Duodenal mucosa (tissue), 2 donors: ENCODE results near the gene PDE8B.

Experiments
- H3K27ac ChIP-seq: one replicate; pipeline ENCODE4 v1.7.0; 2013; ENCODE audit warnings: low read depth, low read length
- H3K27me3 ChIP-seq, 2 donors: one replicate each; pipeline ENCODE4 v1.7.0; 2013; ENCODE audit warnings: low read length in 2 of 2, control low read depth in 1 of 2; ENCODE audit not compliant: insufficient read depth in 2 of 2, control insufficient read depth in 1 of 2
- H3K36me3 ChIP-seq, 2 donors: one replicate each; pipeline ENCODE4 v1.7.0; 2013; ENCODE audit warnings: low read length in 2 of 2, control low read depth in 1 of 2; ENCODE audit not compliant: insufficient read depth in 2 of 2, control insufficient read depth in 1 of 2
- H3K4me1 ChIP-seq, 2 donors: one replicate each; pipeline ENCODE4 v1.7.0; 2013; ENCODE audit warnings: low read length in 2 of 2, control low read depth in 1 of 2; ENCODE audit not compliant: insufficient read depth in 2 of 2, control insufficient read depth in 1 of 2
- H3K4me3 ChIP-seq, 2 donors: one replicate each; pipeline ENCODE4 v1.7.0; 2013; ENCODE audit warnings: low read length in 2 of 2, low read depth in 1 of 2
- H3K9ac ChIP-seq, 2 donors: one replicate each; pipeline ENCODE4 v1.7.0; 2013; ENCODE audit warnings: low read length in 2 of 2, low read depth in 1 of 2
- H3K9me3 ChIP-seq, 2 donors: one replicate each; pipeline ENCODE4 v1.7.0; 2013; ENCODE audit warnings: low read length in 2 of 2, control low read depth in 1 of 2; ENCODE audit not compliant: control insufficient read depth in 1 of 2

PDE8B gene

DNA sequence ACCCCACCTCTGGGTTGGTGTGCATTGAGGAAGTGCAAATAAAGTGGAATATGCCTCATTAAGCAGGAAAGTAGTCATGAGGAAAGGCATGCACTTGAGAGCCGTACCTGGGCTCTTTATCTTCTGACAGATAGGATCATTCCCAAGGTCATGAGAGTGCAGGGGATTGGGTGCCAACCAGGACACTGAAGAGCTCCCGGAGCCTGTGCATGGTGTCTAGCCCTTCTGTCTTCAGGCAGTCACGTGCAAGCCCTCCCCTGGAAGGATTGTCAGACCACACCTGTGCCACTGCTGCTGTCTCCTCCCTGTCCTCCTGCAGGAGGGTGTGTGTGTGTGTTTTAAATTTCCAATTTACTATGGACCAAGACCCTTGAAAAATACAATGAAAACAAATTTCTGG, 69.6 kb downstream of the PDE8B start:
- Histone ChIP-seq H3K36me3 (no peaks in the 10 kb centered on the region), H3K9ac (no peak overlapping the region), H3K27ac (no peak overlapping the region), H3K4me1 (no peaks in the 10 kb centered on the region), H3K9me3 (no peaks in the 10 kb centered on the region), H3K27me3 (no peaks in the 10 kb centered on the region), H3K4me3 (no peak overlapping the region)

DNA sequence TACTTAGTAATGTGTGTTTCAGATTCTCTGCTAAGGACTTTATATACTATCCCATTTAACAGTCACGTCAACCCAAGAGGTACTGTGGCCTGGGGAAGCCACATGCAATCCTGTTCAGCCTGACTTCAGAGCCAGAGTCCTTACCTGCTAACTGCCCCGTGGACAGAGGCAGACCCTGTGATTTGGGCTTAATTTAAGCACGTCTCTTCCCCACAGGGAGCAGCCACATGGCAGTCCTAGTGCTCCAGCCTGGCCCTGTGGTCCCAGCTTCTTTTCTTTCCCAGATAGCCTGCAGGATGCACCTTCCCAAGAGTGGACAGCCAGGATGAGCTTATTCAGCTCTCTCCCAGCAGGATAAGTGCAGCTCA, 71.5 kb downstream of the PDE8B start:
- Histone ChIP-seq H3K4me1 (no peaks in the 10 kb centered on the region), H3K27me3 (no peaks in the 10 kb centered on the region), H3K9me3 (no peaks in the 10 kb centered on the region), H3K9ac (no peak overlapping the region), H3K36me3 (no peaks in the 10 kb centered on the region), H3K27ac (no peak overlapping the region), H3K4me3 (no peak overlapping the region)

DNA sequence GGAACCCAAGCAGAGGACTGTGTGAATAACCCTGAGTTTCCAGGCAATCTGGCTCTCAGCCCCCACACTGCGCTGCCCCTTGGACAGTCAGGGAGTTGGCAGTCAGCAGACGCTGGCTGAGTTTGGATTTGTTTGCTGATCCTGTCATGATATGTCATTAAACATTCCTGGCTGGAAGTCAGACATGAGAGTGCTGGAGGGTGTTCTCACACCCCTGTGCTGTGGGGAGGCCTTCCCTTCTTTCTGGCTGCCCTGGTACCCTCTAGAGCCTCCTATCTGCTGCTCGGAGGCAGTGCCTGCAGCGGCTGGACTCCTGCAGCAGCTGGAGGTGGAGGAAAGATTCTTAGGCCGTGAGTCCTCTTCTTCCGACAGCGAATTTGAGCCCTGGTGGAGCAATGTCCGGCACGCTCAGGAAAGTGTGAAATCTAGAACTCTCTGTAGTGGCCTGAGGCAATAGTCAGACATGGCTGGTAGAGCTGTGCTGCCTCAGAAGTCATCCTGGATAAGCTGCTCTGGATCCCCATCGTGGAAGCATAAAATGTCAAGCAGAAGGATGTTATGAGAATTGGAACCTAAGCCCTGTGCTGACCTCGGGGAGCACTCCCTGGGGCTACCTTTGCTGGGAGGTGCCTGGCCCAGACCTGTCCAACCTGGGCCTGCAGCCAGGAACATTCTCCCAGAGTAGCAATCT, 72.0 kb downstream of the PDE8B start:
- Histone ChIP-seq H3K9me3 (no peaks in the 10 kb centered on the region), H3K27ac (no peak overlapping the region), H3K9ac (no peak overlapping the region), H3K4me1 (no peaks in the 10 kb centered on the region), H3K36me3 (no peaks in the 10 kb centered on the region), H3K27me3 (no peaks in the 10 kb centered on the region), H3K4me3 (no peak overlapping the region)

DNA sequence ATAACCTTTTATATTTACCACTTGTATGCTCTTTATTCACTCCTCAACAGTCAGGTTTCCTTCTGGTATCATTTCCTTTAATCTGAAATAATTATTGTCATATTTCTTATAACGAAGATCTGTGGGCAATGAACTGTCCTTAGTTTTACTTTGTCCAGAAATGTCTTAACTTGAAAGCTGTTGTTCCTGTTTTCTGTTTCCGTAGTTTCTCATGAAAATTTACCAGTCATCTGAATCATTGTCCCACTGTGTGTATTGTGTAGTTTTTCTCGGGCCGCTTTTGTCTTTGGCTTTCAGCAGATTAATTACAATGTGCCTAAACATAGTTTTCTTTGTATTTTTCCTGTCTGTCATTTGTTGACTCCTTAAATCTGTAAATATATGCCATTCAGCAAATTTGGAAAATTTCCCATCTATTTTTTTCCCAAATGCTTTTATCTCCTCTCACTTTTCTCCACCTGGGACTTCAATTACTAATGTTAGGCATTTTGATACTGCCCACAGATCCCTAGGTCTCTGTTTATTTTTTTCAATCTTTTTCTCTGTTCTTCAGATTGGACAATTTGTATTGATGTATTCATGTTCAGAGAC, 74.9 kb downstream of the PDE8B start:
- Histone ChIP-seq H3K4me3 (no peak overlapping the region), H3K27ac (no peak overlapping the region)

DNA sequence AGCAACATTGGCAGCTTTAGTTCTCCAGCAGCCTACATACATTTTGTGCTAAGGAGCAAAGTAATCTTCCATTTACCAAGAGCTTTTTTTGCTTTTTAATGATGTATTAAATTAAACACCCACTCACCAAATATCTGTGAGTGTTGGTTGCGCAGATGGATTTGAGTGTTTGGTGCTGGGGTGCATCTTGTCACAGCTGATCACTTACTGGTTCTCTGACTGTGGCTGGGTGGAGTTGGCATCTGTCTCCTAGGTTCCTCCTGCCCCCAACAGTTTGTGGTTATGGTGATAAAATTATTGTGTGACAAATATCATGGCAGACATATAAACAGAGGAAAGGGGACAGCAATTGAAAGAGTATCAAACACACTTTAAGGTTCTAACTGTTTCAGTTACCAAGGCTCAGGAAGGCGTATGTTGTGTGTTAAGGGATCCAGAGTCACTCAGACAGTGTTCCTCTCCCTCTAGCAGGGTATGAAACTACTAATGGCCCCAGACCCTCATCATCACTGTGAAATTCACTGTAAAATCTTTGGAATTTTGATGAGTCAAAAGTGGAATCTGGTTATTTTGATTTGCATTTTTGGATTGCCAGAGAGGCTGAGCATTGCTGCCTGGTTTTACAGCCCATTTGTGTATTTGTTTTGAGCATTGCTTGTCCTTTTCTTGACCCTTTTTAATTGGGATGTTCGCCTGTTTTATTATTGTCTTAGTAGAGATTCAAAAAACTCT, 81.7 kb downstream of the PDE8B start:
- Histone ChIP-seq H3K27me3 (no peaks in the 10 kb centered on the region), H3K27ac (no peak overlapping the region), H3K9ac (no peak overlapping the region), H3K36me3 (no peaks in the 10 kb centered on the region), H3K9me3 (no peaks in the 10 kb centered on the region), H3K4me1 (no peaks in the 10 kb centered on the region), H3K4me3 (no peak overlapping the region)

More for the DNA sequence above, 74.9 kb downstream of the PDE8B start:
- no peaks in the 10 kb centered on the region for H3K27me3 ChIP-seq
- H3K4me1 ChIP-seq: no peaks in the 10 kb centered on the region
- no peaks in the 10 kb centered on the region for H3K9me3 ChIP-seq
- no peak overlapping the region for H3K9ac ChIP-seq
- H3K36me3 ChIP-seq: no peaks in the 10 kb centered on the region

DNA sequence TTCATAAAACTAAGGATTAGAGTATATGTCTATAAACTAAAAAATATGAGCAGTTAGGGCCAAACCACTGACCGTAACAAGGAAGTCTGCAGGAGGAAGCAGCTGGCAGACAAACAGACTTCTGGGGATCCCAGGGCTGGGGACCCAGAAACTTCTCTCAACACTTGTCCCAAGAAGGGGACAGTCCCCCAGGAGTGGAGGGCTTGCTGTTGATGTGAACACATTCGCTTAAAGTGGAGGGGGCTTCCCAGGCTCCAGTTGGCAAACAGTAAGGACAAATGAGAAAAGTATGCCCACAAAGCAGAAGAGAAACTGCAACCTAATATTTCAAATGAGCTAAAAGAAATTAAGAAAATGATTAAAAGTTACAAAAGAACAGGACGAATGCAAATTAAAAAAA, 83.7 kb downstream of the PDE8B start:
- Histone ChIP-seq H3K9ac (no peak overlapping the region), H3K4me1 (no peaks in the 10 kb centered on the region), H3K36me3 (no peaks in the 10 kb centered on the region), H3K27me3 (no peaks in the 10 kb centered on the region), H3K4me3 (no peak overlapping the region), H3K27ac (no peak overlapping the region), H3K9me3 (no peaks in the 10 kb centered on the region)

DNA sequence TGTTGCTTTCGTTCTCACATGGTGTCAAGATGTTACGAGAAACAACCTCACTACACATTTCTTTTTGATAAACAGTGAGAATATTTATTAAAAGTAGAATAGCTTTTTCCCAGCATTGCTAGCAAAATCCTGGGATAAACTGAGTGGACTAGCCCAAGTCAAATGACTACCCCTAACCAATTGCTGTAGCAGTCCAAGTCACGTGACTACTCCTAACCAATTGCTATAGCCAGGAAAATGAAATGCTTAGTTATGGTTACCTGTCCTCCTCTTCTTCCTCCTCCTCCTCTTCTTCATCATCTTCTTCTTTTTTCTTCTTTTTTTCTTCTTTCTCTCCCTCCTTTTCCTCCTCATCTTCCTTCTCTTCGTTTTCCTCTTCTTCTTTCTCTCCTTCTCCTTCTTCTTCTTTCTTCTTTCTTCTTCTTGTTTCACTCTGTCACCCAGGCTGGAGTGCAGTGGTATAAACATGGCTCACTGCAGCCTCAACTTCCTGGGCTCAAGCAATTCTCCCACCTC, 85.4 kb downstream of the PDE8B start:
- H3K4me3 ChIP-seq: no peak overlapping the region
- no peak overlapping the region for H3K27ac ChIP-seq
- no peaks in the 10 kb centered on the region for H3K9me3 ChIP-seq
- H3K4me1 ChIP-seq: peaks cover 4 to 7% of the 10 kb centered on the region in 2 donors
- no peak overlapping the region for H3K9ac ChIP-seq
- no peaks in the 10 kb centered on the region for H3K27me3 ChIP-seq
- no peaks in the 10 kb centered on the region for H3K36me3 ChIP-seq

DNA sequence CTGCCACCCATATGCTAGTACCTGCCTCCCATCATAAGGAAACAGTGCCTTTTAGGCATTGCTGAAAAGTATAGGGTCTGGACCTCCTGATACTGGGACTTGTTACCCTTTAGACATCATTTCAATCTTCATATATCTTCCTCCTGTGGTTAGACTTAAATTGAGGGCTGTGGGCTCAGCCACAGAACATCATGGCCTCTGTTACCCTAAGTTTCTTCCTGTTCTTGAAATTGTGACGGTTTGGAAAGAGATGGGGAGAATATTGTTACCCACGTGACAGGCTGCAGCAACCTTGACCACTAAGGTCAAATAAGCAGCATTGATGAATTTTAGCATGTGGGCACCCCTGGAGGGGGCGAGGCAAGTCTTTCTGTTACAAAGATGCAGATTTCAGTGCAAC, 87.7 kb downstream of the PDE8B start:
- Histone ChIP-seq H3K27ac (no peak overlapping the region), H3K36me3 (no peaks in the 10 kb centered on the region), H3K27me3 (no peaks in the 10 kb centered on the region), H3K4me3 (no peak overlapping the region), H3K9me3 (no peaks in the 10 kb centered on the region), H3K9ac (no peak overlapping the region), H3K4me1 (peaks cover 4 to 7% of the 10 kb centered on the region in 2 donors)

DNA sequence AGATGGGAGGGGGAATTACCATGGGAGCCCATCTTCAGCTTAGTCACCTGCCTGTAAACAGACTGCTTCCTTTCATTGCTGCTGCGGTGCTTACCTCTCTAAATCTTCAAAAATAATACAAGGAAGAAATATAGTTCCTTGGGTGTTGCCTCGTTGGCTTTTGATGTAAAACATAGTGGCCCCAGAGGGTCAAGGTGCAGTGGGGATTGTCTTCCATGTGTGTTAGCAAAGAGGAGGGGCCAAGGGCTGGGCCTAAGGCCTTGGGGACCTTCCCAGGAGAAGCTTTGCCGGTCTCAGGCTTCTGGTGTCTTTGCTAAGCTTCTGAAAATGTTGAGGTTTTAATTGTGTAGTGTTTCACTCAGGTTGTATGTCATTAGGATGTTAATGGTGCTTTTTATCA, 90.0 kb downstream of the PDE8B start:
- no peak overlapping the region for H3K9ac ChIP-seq
- H3K27ac ChIP-seq: no peak overlapping the region

DNA sequence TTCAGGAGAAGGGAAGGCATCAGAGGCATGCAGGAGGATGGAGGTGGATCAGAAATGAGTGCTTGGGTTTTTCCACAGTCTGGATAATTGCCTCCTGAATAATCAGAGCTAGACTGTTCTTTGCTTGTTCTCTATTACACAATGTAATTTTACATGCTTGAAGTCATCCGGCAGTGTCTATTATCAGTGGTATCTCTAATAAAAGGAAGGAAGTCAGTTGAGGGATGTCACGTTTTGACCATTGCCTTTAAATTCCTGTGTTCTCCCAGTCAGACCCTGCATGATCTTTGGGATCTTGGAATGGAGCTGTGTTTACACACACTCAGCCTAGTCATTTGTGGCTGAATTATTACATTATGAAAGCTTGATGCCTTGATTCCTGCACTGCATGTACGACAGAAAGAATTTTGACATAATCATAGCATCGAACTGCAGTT, 91.0 kb downstream of the PDE8B start:
- no peaks in the 10 kb centered on the region for H3K36me3 ChIP-seq
- H3K9ac ChIP-seq: no peak overlapping the region
- no peaks in the 10 kb centered on the region for H3K9me3 ChIP-seq
- H3K27me3 ChIP-seq: no peaks in the 10 kb centered on the region
- H3K4me1 ChIP-seq: peaks cover 4 to 7% of the 10 kb centered on the region in 2 donors
- H3K27ac ChIP-seq: no peak overlapping the region
- H3K4me3 ChIP-seq: no peak overlapping the region

More for the DNA sequence above, 90.0 kb downstream of the PDE8B start:
- no peaks in the 10 kb centered on the region for H3K27me3 ChIP-seq
- no peak overlapping the region for H3K4me3 ChIP-seq
- H3K9me3 ChIP-seq: no peaks in the 10 kb centered on the region
- no peaks in the 10 kb centered on the region for H3K36me3 ChIP-seq
- peaks cover 4 to 7% of the 10 kb centered on the region in 2 donors for H3K4me1 ChIP-seq
